ENCODE results near the gene SAMD5. TPM values are rescaled to one million over a fixed set of nuclear protein-coding genes. Genes with fewer than 3 reads are reported as not detected.

SAMD5 gene
- total RNA-seq (2022): 2.3 and 2.6 TPM in 2 replicates
- percentile 43 among the genes with signal in this experiment for Bru-seq, nascent RNA
- BruChase-seq, experiment 1, labeled RNA remaining after a 6-hour chase: percentile 51 among the genes with signal in this experiment
- BruChase-seq, experiment 2, labeled RNA remaining after a 2-hour chase: percentile 53 among the genes with signal in this experiment
- long read RNA-seq, partial matches to known transcripts: 0 of 2 reads
- long read RNA-seq, other reads (novel, unspliced or antisense): 2 of 2 reads

DNA sequence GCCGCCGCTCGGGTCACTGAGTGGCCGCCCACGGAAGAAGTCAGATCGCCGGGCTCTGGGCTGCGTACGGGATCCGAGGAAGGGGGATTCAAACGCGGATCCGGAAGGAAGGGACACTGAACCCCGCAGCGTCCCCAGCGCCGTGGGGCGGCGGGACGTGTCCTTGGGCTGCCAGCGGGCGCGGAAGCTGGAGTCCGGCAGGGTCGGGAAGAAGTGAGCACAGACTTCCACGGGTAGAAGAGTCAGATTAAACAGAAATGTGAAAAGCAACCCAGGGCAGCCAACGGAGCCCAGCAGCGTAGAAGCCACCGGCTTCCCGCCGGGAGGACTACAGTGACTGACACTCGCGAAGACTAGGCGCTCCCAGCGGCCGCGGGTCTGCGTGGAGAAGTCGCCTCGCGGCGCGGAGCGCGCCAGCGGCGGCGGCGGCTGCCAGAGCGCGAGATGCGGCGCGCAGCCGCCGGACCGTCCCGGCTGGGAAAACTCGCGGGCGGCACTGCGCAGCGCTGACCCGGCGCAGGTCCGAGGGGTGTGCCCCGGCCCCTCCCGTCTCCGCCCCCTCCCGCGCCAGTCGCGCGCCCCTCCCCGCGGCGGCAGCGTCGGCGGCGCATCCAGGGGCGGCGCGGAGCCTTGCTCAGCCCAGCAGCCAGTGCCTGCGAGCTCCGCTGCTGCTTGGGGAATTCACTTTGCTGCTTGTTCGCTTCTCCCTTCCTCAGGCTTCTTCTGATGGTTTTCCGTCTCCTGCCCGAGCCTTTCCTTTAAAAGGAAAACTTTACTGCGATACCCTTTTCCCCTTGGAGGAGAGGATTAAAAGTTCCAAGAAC lies at the start of gene SAMD5:
Gene SAMD5 (plus strand): TSS at position 649 of the 824 bp plus-strand sequence. CDS start 239 bp downstream, outside the sequence.
- DNase-seq (ENCODE audit: unreplicated experiment): peak; percentile 77
- no TSS peak for BruUV-seq (replicated peaks)
- Mint-ChIP-seq H3K36me3 (ENCODE audit: insufficient read depth, unreplicated experiment) (no peaks in the 10 kb centered on the region), H3K4me1 (ENCODE audit: insufficient read depth, unreplicated experiment) (peaks cover 24% of the 10 kb centered on the region), H3K27ac (ENCODE audit: low read depth, unreplicated experiment) (no peak within 1 kb of the TSS), H3K9me3 (ENCODE audit: unreplicated experiment) (no peaks in the 10 kb centered on the region), H3K4me3 (ENCODE audit: unreplicated experiment) (peak within 1 kb of the TSS; percentile 86), H3K27me3 (ENCODE audit: insufficient read depth, unreplicated experiment) (no peaks in the 10 kb centered on the region)
- ChIA-PET POLR2A (interaction anchor here (0.6 to 2.5 kb wide), 9 partner anchors 131 to 934 kb away, joined by 3 to 6 read pairs (median 3); no protein-coding TSS in a partner anchor), CTCF (interaction anchor here (0.5 to 6.6 kb wide), 23 partner anchors 8 to 743 kb away, joined by 3 to 121 read pairs (median 4); no protein-coding TSS in a partner anchor)
- TF ChIP-seq, protein P1, sequence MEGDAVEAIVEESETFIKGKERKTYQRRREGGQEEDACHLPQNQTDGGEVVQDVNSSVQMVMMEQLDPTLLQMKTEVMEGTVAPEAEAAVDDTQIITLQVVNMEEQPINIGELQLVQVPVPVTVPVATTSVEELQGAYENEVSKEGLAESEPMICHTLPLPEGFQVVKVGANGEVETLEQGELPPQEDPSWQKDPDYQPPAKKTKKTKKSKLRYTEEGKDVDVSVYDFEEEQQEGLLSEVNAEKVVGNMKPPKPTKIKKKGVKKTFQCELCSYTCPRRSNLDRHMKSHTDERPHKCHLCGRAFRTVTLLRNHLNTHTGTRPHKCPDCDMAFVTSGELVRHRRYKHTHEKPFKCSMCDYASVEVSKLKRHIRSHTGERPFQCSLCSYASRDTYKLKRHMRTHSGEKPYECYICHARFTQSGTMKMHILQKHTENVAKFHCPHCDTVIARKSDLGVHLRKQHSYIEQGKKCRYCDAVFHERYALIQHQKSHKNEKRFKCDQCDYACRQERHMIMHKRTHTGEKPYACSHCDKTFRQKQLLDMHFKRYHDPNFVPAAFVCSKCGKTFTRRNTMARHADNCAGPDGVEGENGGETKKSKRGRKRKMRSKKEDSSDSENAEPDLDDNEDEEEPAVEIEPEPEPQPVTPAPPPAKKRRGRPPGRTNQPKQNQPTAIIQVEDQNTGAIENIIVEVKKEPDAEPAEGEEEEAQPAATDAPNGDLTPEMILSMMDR (IDR thresholded peaks at IDR 0.05; ENCODE audit: unreplicated experiment): no peak
- intact Hi-C loops (cut with micrococcal nuclease): loop anchor here (1.0 to 10.0 kb wide), 4 partner anchors 113 to 651 kb away; no protein-coding TSS in a partner anchor

DNA sequence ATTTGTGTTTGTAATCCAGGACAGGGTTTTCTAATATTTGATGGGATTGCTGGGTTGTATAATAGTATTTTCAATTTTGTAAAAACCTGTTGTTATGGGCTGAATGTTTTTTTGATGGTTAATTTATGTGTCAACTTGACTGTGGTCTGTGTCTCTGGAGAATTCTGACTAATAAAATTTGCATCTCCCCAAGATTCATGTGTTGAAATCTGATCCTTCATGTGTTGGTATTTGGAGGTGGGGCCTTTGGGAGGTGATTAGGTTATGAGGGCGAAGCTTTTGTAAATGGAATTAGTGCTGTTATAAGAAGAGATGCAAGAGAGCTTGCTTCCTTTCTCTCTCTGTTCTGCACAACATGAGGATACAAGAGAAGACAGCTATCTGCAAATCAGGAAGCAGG lies 48.7 kb upstream of the SAMD5 start:
- Mint-ChIP-seq H3K27ac (ENCODE audit: low read depth, unreplicated experiment) (no peak overlapping the region), H3K36me3 (ENCODE audit: insufficient read depth, unreplicated experiment) (peaks cover 5% of the 10 kb centered on the region), H3K9me3 (ENCODE audit: unreplicated experiment) (no peaks in the 10 kb centered on the region), H3K27me3 (ENCODE audit: insufficient read depth, unreplicated experiment) (no peaks in the 10 kb centered on the region), H3K4me1 (ENCODE audit: insufficient read depth, unreplicated experiment) (no peaks in the 10 kb centered on the region), H3K4me3 (ENCODE audit: unreplicated experiment) (no peak overlapping the region)
- POLR2A ChIA-PET: interaction anchor here (0.6 kb wide), 1 partner anchor 401 kb away, joined by 3 read pairs; no protein-coding TSS in a partner anchor
- intact Hi-C loops (cut with micrococcal nuclease): no loop called here
- TF ChIP-seq, protein P1 (IDR thresholded peaks at IDR 0.05; ENCODE audit: unreplicated experiment): no peak
- peak; percentile 19 for DNase-seq (ENCODE audit: unreplicated experiment)
- CTCF ChIA-PET: no interaction called here
- BruUV-seq (replicated peaks): no TSS peak

DNA sequence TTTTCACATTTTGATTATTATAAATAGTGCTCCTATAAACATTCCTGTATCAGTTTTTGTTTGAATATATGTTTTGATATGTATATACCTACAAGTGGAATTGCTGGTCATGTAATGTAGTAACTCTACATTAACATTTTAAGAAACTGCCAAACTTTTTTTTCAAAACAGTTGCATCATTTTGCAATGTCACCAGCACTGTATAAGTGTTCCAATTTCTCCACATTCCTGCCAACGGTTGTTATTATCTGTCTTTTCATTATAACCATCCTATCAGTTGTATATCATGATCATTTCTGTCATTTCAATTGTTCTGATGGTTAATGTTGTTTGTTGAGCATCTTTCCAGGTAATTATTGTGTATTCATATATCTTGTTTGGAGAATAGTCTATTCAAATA lies 44.8 kb upstream of the SAMD5 start:
- H3K4me1 Mint-ChIP-seq (ENCODE audit: insufficient read depth, unreplicated experiment): no peaks in the 10 kb centered on the region
- H3K27me3 Mint-ChIP-seq (ENCODE audit: insufficient read depth, unreplicated experiment): no peaks in the 10 kb centered on the region
- POLR2A ChIA-PET: no interaction called here
- no TSS peak for BruUV-seq (replicated peaks)
- no peaks in the 10 kb centered on the region for H3K9me3 Mint-ChIP-seq (ENCODE audit: unreplicated experiment)
- intact Hi-C loops (cut with micrococcal nuclease): no loop called here
- TF ChIP-seq, protein P1 (IDR thresholded peaks at IDR 0.05; ENCODE audit: unreplicated experiment): no peak
- H3K27ac Mint-ChIP-seq (ENCODE audit: low read depth, unreplicated experiment): no peak overlapping the region
- CTCF ChIA-PET: interaction anchor here (0.6 kb wide), 2 partner anchors 636 to 671 kb away, joined by 3 read pairs; no protein-coding TSS in a partner anchor
- DNase-seq (ENCODE audit: unreplicated experiment): no peak
- H3K36me3 Mint-ChIP-seq (ENCODE audit: insufficient read depth, unreplicated experiment): peaks cover 5% of the 10 kb centered on the region
- H3K4me3 Mint-ChIP-seq (ENCODE audit: unreplicated experiment): no peak overlapping the region

DNA sequence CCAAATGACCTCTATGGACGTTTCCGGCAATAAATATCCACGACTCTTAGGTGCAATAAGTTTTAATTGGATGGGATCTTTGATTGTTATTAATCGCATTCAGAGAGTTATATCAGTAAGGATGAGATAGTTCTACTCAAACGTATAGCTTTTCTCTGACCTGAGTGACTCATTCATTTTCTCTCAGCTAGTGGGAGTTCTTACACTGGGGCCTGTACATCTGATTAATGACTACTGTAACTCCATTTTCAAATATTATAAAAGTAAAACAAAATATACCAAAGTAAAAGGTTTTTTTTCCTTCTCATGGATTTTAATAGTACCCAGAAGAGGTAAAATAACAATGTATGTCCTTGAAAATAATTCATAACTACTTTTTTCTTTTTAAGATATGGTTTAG lies 41.1 kb upstream of the SAMD5 start:
- H3K36me3 Mint-ChIP-seq (ENCODE audit: insufficient read depth, unreplicated experiment): no peaks in the 10 kb centered on the region
- no TSS peak for BruUV-seq (replicated peaks)
- no peak overlapping the region for H3K4me3 Mint-ChIP-seq (ENCODE audit: unreplicated experiment)
- H3K27me3 Mint-ChIP-seq (ENCODE audit: insufficient read depth, unreplicated experiment): no peaks in the 10 kb centered on the region
- TF ChIP-seq, protein P1 (IDR thresholded peaks at IDR 0.05; ENCODE audit: unreplicated experiment): no peak
- POLR2A ChIA-PET: interaction anchor here (0.8 kb wide), 1 partner anchor 74 kb away, joined by 3 read pairs; no protein-coding TSS in a partner anchor
- no peak for DNase-seq (ENCODE audit: unreplicated experiment)
- CTCF ChIA-PET: no interaction called here
- H3K4me1 Mint-ChIP-seq (ENCODE audit: insufficient read depth, unreplicated experiment): no peaks in the 10 kb centered on the region
- H3K9me3 Mint-ChIP-seq (ENCODE audit: unreplicated experiment): no peaks in the 10 kb centered on the region
- H3K27ac Mint-ChIP-seq (ENCODE audit: low read depth, unreplicated experiment): no peak overlapping the region
- intact Hi-C loops (cut with micrococcal nuclease): no loop called here
